Small intestine (tissue), 7 donors: ENCODE data around the gene KCNJ12. TPM values are rescaled to one million over a fixed set of nuclear protein-coding genes. Genes with fewer than 3 reads are reported as not detected.
"Not testable (repeated sequence)": the region's sequence is repeated elsewhere in the genome, so short reads cannot be mapped to it uniquely, and the experiment has no call there.

Experiments
- DNase-seq, 2 donors: peaks; one replicate each; pipeline versions ENCODE4 v3.0.0 to v3.0.0-alpha.2; 2013
- FAIRE-seq: peaks from 2 replicates; lab custom pipeline; 2012; peaks lifted over from hg19 to GRCh38; lab: Jason Lieb, UNC
- H3K27ac ChIP-seq, 3 donors: one replicate each; pipeline ENCODE4 v1.5.1; 2013; ENCODE audit warnings: low read length in 2 of 3, mild to moderate bottlenecking in 2 of 3, control low read depth in 1 of 3, inconsistent platforms in 1 of 3, low read depth in 1 of 3, moderate library complexity in 1 of 3
- H3K27me3 ChIP-seq, 3 donors: one replicate each; pipeline ENCODE4 v1.6.1; 2013; ENCODE audit warnings: low read length in 3 of 3, inconsistent platforms in 1 of 3; ENCODE audit not compliant: control insufficient read depth in 3 of 3, insufficient read depth in 3 of 3
- H3K36me3 ChIP-seq, 3 donors: one replicate each; pipeline ENCODE4 v1.6.1; 2013; ENCODE audit warnings: low read length in 3 of 3, inconsistent platforms in 1 of 3, low read depth in 1 of 3, mild to moderate bottlenecking in 1 of 3, moderate library complexity in 1 of 3; ENCODE audit not compliant: control insufficient read depth in 3 of 3, insufficient read depth in 2 of 3
- H3K4me1 ChIP-seq, 3 donors: one replicate each; pipeline ENCODE4 v1.6.1; 2013; ENCODE audit warnings: low read length in 2 of 3, inconsistent platforms in 1 of 3, low read depth in 1 of 3, mild to moderate bottlenecking in 1 of 3, moderate library complexity in 1 of 3; ENCODE audit not compliant: control insufficient read depth in 3 of 3, insufficient read depth in 2 of 3
- H3K4me3 ChIP-seq, 3 donors: one replicate each; pipeline ENCODE4 v1.5.1; 2013; ENCODE audit warnings: low read length in 3 of 3, control low read depth in 1 of 3, inconsistent platforms in 1 of 3, low read depth in 1 of 3, mild to moderate bottlenecking in 1 of 3, moderate library complexity in 1 of 3
- H3K9me3 ChIP-seq, 2 donors: one replicate each; pipeline ENCODE4 v1.6.1; 2013; ENCODE audit warnings: low read depth in 1 of 2, low read length in 1 of 2; ENCODE audit not compliant: control insufficient read depth in 2 of 2, insufficient read depth in 1 of 2
- WGBS, 3 donors: extraction: QIAGEN DNeasy Blood & Tissue Kit; methylation state at CpG; one replicate each; pipeline ENCODE4 v1.1.7; 2013; 5-methylcytosine and 5-hydroxymethylcytosine counted together
- polyA plus RNA-seq, 4 donors: library from polyadenylated mRNA; stranded (reverse) in 3 of 4; unstranded in 1 of 4; fragments of 200-250 nt in 3 of 4; fragments of 120-200 nt in 1 of 4; gene quantifications; one replicate each; pipeline versions ENCODE4 v1.2.1 to v1.2.3, GENCODE V29; 2013
- donor health status: healthy with polysubstance abuse.
- donor health status: control.
- donor health status: control.
- donor health status: Bipolar disorder and iron deficiency.
- donor health status: healthy.

The KCNJ12 gene
- polyA plus RNA-seq, 4 donors, result 2.0 to 17.8 TPM; not detected in 2

DNA sequence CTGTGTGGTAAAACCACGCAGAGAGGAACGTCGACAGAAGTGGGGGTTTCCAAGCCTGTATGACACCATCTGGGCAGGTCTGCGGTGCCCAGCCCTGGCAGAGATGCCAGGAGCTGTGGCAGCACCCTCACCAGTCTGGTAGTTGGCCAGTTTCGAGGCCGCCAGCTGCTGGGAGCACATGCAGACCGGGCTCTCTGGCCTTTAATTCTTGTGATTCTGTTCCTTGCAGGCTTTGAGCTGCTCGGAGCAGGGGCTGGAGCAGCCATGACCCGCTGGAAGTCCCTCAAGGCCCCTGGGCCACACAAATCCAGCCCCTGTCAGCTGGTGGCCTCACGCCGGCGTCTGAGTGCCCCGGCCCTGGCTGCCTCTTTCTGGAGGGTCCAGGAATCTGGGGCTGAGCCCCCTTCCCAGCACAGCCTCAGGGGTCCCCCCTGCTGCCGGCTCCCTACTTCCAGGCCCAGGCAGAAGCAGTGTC, 36.1 kb downstream of the KCNJ12 start:
- 58 to 79% (median 76%) methylated on average over 10 to 14 of the region's 14 CpGs for WGBS, 3 donors
- not testable (repeated sequence) for H3K27ac ChIP-seq, FAIRE-seq, H3K4me1 ChIP-seq, H3K27me3 ChIP-seq, DNase-seq, H3K9me3 ChIP-seq, H3K36me3 ChIP-seq, H3K4me3 ChIP-seq

DNA sequence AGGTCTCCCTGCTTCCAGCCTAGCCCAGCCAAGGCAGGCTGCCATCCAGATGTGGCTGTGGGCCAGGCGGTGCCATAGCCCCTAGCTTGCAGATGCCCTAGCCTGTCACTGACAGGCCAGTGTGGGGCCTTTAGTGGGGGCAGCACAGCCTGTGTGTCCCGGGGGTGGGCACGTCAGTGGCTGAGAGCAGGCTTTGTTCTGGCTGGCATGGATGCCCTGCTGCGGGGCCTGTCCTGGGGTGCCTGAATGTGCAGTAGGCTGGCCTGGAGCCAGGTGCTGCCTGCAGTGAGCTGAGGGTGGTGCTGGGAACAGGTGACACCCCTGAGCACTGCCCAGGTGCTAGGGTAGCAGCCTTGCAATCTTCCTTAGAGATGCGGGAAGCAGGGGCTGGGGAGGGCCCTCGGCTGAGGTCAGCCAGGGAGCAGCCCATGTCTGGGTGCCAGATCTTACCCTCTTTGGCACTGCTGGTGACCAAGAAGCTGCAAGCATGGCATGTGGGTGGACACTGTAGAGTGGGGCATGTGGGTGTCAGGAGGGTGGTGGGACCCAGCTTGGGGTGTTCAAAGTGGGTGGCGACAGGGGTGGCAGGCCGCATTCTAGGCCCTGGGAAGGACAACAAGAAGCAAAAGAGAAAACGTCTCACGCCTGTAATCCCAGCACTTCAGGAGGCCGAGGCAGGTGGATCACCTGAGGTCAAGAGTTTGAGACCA, 37.6 kb downstream of the KCNJ12 start:
- not testable (repeated sequence) for H3K27me3 ChIP-seq, H3K9me3 ChIP-seq, DNase-seq, H3K27ac ChIP-seq, FAIRE-seq, H3K36me3 ChIP-seq, H3K4me1 ChIP-seq, H3K4me3 ChIP-seq
- 37 to 69% (median 52%) methylated on average over 5 to 8 of the region's 11 CpGs for WGBS, 3 donors

- DNase-seq, H3K4me3 ChIP-seq, FAIRE-seq, H3K27me3 ChIP-seq, H3K36me3 ChIP-seq, H3K9me3 ChIP-seq, H3K27ac ChIP-seq, H3K4me1 ChIP-seq: not testable (repeated sequence)
- whole genome bisulfite sequencing, 3 donors, result 67 to 75% (median 74%) methylated on average over 7 of the region's 7 CpGs
Observed at GRCh38 chr17:21414616-21415015, 38.5 kb downstream of the KCNJ12 start.

DNA sequence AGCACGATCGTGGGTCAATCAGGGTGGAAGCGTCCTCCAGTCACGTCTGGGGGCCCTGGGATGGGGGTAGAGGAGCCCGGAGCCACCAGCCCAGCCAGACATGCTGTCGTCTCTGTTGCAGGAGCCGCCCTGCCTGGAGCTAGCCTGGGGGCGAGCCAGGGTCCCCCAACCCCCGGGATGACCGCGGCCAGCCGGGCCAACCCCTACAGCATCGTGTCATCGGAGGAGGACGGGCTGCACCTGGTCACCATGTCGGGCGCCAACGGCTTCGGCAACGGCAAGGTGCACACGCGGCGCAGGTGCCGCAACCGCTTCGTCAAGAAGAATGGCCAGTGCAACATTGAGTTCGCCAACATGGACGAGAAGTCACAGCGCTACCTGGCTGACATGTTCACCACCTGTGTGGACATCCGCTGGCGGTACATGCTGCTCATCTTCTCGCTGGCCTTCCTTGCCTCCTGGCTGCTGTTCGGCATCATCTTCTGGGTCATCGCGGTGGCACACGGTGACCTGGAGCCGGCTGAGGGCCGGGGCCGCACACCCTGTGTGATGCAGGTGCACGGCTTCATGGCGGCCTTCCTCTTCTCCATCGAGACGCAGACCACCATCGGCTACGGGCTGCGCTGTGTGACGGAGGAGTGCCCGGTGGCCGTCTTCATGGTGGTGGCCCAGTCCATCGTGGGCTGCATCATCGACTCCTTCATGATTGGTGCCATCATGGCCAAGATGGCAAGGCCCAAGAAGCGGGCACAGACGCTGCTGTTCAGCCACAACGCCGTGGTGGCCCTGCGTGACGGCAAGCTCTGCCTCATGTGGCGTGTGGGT, 39.2 kb downstream of the KCNJ12 start:
- H3K4me3 ChIP-seq, FAIRE-seq, H3K4me1 ChIP-seq, H3K27me3 ChIP-seq, DNase-seq, H3K36me3 ChIP-seq, H3K9me3 ChIP-seq, H3K27ac ChIP-seq: not testable (repeated sequence)
- WGBS, 3 donors, result 86 to 88% (median 86%) methylated on average over 52 to 57 of the region's 58 CpGs

GRCh38 chr17:21416471-21416981, 40.4 kb downstream of the KCNJ12 start:
- H3K36me3 ChIP-seq, H3K27me3 ChIP-seq, H3K27ac ChIP-seq, H3K4me1 ChIP-seq, H3K4me3 ChIP-seq, DNase-seq, FAIRE-seq, H3K9me3 ChIP-seq: not testable (repeated sequence)
- WGBS, 3 donors, result 72 to 80% (median 75%) methylated on average over 30 of the region's 30 CpGs

GRCh38 chr17:21417349-21417748, 41.2 kb downstream of the KCNJ12 start:
- not testable (repeated sequence) for H3K4me1 ChIP-seq, H3K4me3 ChIP-seq, H3K27ac ChIP-seq, H3K27me3 ChIP-seq, FAIRE-seq, H3K9me3 ChIP-seq, H3K36me3 ChIP-seq
- WGBS, 3 donors, result 47 to 77% (median 54%) methylated on average over 10 of the region's 10 CpGs
- DNase-seq, result peak in 1 of 2 donors; percentile 4

- no peaks in the 10 kb centered on the region for H3K36me3 ChIP-seq
- DNase-seq, result no peak
- 83 to 91% (median 90%) methylated on average over 9 of the region's 9 CpGs for WGBS, 3 donors
Observed at GRCh38 chr17:21417921-21418320, 41.8 kb downstream of the KCNJ12 start.

GRCh38 chr17:21418446-21419298, 42.5 kb downstream of the KCNJ12 start:
- Histone ChIP-seq H3K27ac (no peak overlapping the region), H3K4me1 (no peaks in the 10 kb centered on the region), H3K9me3 (no peaks in the 10 kb centered on the region), H3K27me3 (no peaks in the 10 kb centered on the region), H3K36me3 (no peaks in the 10 kb centered on the region), H3K4me3 (no peak overlapping the region)
- DNase-seq, result no peak
- FAIRE-seq, result no peak
- WGBS, 3 donors, result 73 to 81% (median 77%) methylated on average over 19 to 21 of the region's 21 CpGs

More at GRCh38 chr17:21417921-21418320, 41.8 kb downstream of the KCNJ12 start:
- no peak overlapping the region for H3K4me3 ChIP-seq
- H3K9me3 ChIP-seq, result no peaks in the 10 kb centered on the region
- H3K4me1 ChIP-seq, result no peaks in the 10 kb centered on the region
- no peak overlapping the region for H3K27ac ChIP-seq
- H3K27me3 ChIP-seq, result no peaks in the 10 kb centered on the region
- no peak for FAIRE-seq
